ENCODE results near the gene ZNF215. TPM values are rescaled to one million over a fixed set of nuclear protein-coding genes. Genes with fewer than 3 reads are reported as not detected.
"Not testable (repeated sequence)": the region's sequence is repeated elsewhere in the genome, so short reads cannot be mapped to it uniquely, and the experiment has no call there.

Gene ZNF215
- total RNA-seq, 1 donor from 2014 or later = 1.5 TPM

DNA sequence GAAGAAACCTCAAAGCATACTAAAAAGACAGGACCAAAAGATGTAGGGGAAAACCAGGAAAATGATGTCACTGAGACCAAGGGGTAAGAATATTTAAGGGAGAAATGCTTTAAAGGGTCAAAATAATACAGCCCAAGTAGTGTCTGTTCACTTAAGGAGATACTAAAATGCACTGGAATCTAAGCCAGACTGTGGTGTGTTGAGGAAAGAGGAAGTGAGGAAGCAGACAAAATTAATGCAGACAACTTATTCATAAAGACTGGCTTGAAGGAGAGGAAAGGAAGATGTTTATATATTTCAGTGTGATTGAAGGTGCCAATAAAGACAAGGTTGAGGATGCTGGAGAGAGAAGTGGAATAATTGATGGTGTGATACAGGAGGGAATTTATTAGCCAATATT, 15.7 kb downstream of the ZNF215 start:
- no peak for DNase-seq (ENCODE audit: low spot score)

DNA sequence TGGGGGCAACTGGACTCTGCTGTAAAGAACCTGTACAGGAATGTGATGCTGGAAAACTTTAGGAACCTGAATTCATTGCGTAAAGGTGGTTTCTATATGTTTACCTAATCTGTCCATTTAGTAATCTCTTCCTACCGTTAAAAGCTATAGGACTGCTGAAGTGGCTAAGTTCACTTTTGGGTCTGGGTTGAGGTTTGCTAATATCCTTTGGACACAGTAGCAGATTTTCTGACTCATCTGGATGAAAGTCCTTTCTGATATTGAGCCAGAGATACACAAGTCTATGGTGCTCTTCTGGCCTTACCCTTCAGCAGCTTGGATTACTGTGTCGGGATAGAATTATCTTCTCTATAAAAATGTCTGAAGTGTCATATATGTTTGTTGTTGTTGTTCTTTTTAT, 16.9 kb downstream of the ZNF215 start:
- DNase-seq (ENCODE audit: low spot score) = no peak

- DNase-seq (ENCODE audit: low spot score) = not testable (repeated sequence)
Observed at GRCh38 chr11:6954248-6954647, 28.0 kb downstream of the ZNF215 start.

- no peak for DNase-seq (ENCODE audit: low spot score)
Observed at GRCh38 chr11:6962141-6962540, 35.9 kb downstream of the ZNF215 start.

DNA sequence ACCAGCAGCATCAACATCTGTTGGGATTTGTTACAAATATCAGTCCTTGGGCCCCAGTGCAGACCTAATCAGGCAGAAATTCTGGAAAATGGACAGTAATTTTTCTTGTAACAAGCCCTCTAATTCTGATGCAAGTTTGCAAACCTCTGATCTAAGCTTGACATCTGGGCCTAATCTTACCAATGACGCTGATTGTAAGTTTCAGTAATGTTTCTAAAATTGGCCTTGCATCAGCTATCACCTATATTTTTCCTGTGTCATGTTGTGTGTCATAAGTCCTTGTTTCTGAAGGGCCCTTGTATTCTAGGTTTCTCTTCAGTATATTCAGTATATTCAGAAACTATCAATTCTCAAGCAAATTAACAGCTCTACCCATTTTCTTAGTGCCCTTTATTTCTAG, 36.4 kb downstream of the ZNF215 start:
- no peak for DNase-seq (ENCODE audit: low spot score)

DNA sequence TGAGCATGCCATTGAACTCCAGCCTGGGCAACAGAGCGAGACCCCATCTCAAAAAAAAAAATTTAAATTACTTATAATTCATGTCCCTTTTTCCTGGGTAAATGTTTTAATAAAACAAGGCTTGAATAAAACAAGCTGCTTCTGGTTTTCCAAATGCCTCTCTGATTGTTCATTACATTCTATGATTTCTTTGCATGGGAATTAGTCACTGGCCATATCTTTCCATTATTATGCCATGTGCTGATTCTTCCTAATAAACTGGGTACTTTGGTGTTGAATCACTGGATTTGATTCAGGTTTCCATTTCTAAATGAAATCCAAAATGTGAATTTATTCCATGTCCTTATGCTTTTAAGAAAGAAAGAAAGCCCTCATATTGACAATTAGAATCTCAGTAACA, 42.6 kb downstream of the ZNF215 start:
- DNase-seq (ENCODE audit: low spot score) = no peak

DNA sequence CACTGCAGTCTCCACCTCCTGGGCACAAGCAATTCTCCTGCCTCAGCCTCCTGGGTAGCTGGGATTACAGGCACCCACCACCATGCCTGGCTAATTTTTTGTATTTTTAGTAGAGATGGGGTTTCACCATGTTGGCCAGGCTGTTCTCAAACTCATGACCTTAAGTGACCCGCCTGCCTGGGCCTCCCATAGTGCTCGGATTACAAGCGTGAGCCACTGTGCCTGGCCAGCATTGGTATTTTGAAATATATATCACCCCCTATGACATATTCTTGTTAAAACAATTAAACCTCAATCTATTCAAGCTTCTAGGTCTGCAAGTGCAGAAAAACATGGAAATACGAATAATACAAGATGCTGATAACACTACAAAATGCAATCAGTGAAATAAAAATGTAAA, 43.6 kb downstream of the ZNF215 start:
- DNase-seq (ENCODE audit: low spot score) = not testable (repeated sequence)

- DNase-seq (ENCODE audit: low spot score) = no peak
Observed at GRCh38 chr11:6979365-6979764, 53.1 kb downstream of the ZNF215 start.

DNA sequence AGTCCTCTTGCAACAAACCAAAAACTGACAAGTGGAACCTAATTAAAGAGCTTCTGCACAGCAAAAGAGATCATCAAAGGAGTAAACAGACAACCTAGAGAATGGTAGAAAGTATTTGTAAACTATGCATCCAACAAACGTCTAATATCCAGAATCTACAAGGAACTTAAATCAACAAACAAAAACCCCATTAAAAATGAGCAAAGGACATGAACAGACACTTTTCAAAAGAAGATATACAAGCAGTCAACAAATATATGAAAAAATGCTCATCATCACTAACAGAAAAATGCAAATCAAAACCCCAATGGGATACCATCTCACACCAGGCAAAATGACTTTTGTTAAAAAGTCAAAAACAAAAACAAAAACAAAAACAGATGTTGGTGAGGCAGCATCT, 60.3 kb downstream of the ZNF215 start:
- DNase-seq (ENCODE audit: low spot score) = no peak

DNA sequence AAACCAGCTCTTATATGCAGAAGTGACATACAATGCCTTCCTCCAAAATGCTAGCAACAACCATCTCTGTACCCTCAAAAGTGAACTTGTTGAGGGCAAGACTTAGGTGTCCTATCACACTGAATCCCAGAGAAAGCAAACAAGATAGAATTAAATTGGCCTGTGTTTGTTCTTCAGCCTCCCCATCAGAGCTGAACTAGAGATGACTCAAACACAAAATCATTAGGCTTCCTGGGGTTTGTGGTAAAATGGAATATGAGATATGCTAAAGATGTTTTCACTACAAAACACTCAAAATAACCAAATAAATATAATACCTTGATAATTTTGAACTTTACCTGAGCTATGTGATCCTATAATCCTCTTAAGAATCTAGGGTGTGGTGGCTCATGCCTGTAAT, 62.3 kb downstream of the ZNF215 start:
- no peak for DNase-seq (ENCODE audit: low spot score)

GRCh38 chr11:6991227-6991626, 65.0 kb downstream of the ZNF215 start:
- no peak for DNase-seq (ENCODE audit: low spot score)

- no peak for DNase-seq (ENCODE audit: low spot score)
Observed at GRCh38 chr11:6992026-6992425, 65.8 kb downstream of the ZNF215 start.

DNA sequence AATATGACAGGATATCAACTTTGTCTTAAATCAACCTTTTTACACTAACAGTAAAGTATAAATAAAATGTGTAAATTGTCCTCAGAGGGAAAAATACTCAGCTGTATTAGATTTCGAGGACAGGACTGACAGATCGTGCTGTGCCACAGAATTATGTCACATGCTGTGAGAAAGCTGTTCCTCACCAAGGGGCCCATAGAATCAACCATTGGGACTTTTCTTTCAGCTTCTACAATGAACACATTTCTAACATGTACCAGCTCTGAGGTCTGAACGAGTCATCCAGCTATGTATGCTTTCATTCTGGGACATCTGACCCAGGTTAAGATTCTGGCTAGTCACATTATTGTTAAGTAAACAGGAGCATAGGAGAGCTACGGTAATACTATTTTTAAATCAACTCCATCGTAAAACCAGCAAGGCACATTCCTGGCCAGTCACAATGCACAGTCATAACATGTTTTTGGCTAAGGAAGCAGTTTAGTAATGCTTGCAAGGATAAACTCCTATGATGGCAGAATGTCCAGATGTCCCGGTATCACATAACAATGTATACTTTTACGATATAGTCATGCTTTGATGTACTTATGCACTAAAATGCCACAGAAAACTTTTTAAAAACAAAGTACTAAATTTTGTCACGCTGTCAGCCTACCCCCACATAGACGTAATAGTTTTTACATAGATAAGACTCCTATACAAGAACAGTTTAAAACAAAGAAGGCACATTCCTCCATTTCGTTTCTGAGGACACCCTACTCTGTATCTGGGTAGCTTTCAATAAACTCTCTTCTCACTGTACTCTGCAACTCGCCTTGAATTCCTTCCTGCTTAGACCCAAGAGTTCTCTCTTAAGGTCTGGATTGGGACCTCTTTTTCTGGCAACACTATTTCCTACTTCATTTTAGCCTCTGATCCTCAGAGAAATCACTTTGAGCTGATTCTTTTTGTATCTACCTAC, 66.5 kb downstream of the ZNF215 start:
- DNase-seq (ENCODE audit: low spot score) = no peak

DNA sequence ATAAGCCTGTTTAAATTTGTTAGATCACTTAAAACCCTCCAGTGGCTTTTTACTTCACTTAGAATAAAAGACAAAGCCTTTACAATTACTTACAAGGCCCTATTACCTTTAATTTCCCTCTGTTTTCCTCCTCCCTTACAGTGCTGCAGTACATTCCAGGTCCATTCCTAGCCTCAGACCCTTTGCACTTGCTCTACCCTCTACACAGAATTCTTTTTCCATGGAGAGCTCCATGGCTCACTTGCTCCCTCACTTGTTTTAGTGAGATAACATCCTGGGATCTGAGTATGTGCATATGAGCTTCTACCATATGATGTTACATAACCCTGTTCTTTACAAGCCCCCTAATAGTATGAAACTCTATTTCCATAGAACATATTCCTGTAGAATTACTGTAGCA, 69.5 kb downstream of the ZNF215 start:
- no peak for DNase-seq (ENCODE audit: low spot score)

DNA sequence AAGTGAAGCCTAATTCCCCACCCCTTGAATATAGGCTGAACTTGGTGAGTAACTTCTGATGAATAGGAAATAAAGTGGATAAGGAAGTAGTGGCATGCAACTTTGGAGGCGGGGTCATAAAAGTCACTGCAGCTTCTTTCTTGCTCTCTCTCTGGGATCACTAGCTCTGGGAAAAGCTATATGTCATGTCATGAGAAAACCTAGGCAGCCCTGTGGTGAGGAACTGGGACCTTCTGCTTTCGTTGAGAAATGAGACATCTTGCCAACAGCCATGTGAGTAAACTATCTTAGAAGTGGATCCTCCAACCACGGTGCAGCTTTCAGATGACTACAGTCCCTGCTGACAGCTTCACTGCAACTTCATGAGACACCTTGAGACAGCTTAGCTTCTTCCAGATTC, 78.3 kb downstream of the ZNF215 start:
- no peak for DNase-seq (ENCODE audit: low spot score)

Other genes starting within 250 kb of the ZNF215 start
- 38.5 TPM for gene MRPL17, start 243.1 kb upstream of the ZNF215 start, total RNA-seq
- gene OR2AG2, start 154.4 kb upstream of the ZNF215 start, total RNA-seq = not detected
- gene OR2AG1, start 143.4 kb upstream of the ZNF215 start, total RNA-seq = not detected
- 0.06 TPM for gene OR6A2, start 126.7 kb upstream of the ZNF215 start, total RNA-seq
- gene OR10A5, start 80.7 kb upstream of the ZNF215 start, total RNA-seq = not detected
- not detected for gene OR10A2, start 63.4 kb upstream of the ZNF215 start, total RNA-seq
- not detected for gene OR10A4, start 49.8 kb upstream of the ZNF215 start, total RNA-seq
- gene OR2D2, start 33.9 kb upstream of the ZNF215 start, total RNA-seq = not detected
- gene OR2D3, start 5.4 kb upstream of the ZNF215 start, total RNA-seq = not detected
- gene ZNF214, start 93.9 kb downstream of the ZNF215 start, total RNA-seq = 4.1 TPM
- 0.06 TPM for gene NLRP14, start 94.1 kb downstream of the ZNF215 start, total RNA-seq
- gene RBMXL2, start 162.6 kb downstream of the ZNF215 start, total RNA-seq = not detected